Adrenal gland (tissue), 12 donors: ENCODE results near the gene LRRK1. TPM values are rescaled to one million over a fixed set of nuclear protein-coding genes. Genes with fewer than 3 reads are reported as not detected.

Source experiments
- DNase-seq, 7 donors: peaks; one replicate each; pipeline ENCODE4 v3.0.0-alpha.2; 2019 to 2020
- H3K27ac ChIP-seq, 5 donors: fragments of 200-600 bp; sonication (generic) in 4 of 5; 1 replicate in 3 of 5; 2 replicates in 2 of 5; pipeline versions ENCODE4 v1.5.1 to v1.8.0; 2016 to 2020; ENCODE audit warnings: mild to moderate bottlenecking in 1 of 5
- H3K27me3 ChIP-seq: fragments of 200-600 bp; 2 replicates; pipeline ENCODE4 v1.8.0; 2021
- H3K36me3 ChIP-seq, 2 donors: fragments of 200-600 bp; replicated peaks in 1 of 2; 1 replicate in 1 of 2; 2 replicates in 1 of 2; pipeline versions ENCODE4 v1.5.1 to v1.8.0; 2018 to 2022
- H3K4me1 ChIP-seq, 2 donors: fragments of 200-600 bp; replicated peaks in 1 of 2; 1 replicate in 1 of 2; 2 replicates in 1 of 2; pipeline versions ENCODE4 v1.5.1 to v1.8.0; 2018 to 2021
- H3K4me3 ChIP-seq, 4 donors: fragments of 200-600 bp; sonication (generic) in 3 of 4; one replicate each; pipeline ENCODE4 v1.5.1; 2016 to 2018
- H3K9me3 ChIP-seq, 3 donors: fragments of 200-600 bp; sonication (generic) in 1 of 3; replicated peaks in 1 of 3; 1 replicate in 2 of 3; 2 replicates in 1 of 3; pipeline versions ENCODE4 v1.5.1 to v1.8.0; 2016 to 2021
- CTCF ChIP-seq, 6 experiments: fragments of 450-650 bp in 4 of 6; fragments of 200-600 bp in 2 of 6; sonication (generic) in 1 of 6; IDR thresholded peaks; 1 replicate in 5 of 6; 2 replicates in 1 of 6; pipeline versions ENCODE4 v1.5.1 to v1.8.0; 2016 to 2021; ENCODE audit warnings: antibody characterized with exemption in 6 of 6, mild to moderate bottlenecking in 2 of 6, moderate library complexity in 1 of 6
- POLR2A ChIP-seq, 2 donors: fragments of 450-650 bp; IDR thresholded peaks; one replicate each; pipeline ENCODE4 v1.6.1; 2017; ENCODE audit warnings: antibody characterized with exemption in 2 of 2, mild to moderate bottlenecking in 2 of 2, moderate library complexity in 1 of 2
- WGBS, 4 donors: extraction: QIAGEN DNeasy Blood & Tissue Kit in 2 of 4; methylation state at CpG; one replicate each; pipeline versions ENCODE4 v1.1.5 to v1.1.7; 2013 to 2017; 5-methylcytosine and 5-hydroxymethylcytosine counted together
- intact Hi-C, 2 donors: fragments of 100-400 bp; cut with DNase I; formaldehyde crosslinking; loops; one replicate each; pipeline versions ENCODE4 v1.14.1 to v1.15.0; 2022 to 2023
- polyA plus RNA-seq, 3 donors: library from polyadenylated mRNA; stranded (reverse); fragments of 200-250 nt in 2 of 3; fragments of 350-450 nt in 1 of 3; fragmentation: Illumina TruSeq in 1 of 3; extraction: RNeasy Lipid Tissue Mini Kit (QIAGEN cat#74804) in 1 of 3; gene quantifications; one replicate each; pipeline ENCODE4 v1.2.3, GENCODE V29; 2013 to 2014
- total RNA-seq, 9 donors: library from RNA; depleted of rRNA in 4 of 9; stranded (reverse); fragments of >200 nt in 4 of 9; fragments of 120-200 nt in 1 of 9; fragmentation: NEBNext Ultra II Directional in 1 of 9; extraction: Animal tissue kit (Norgen Biotek cat#: 25700) in 1 of 9; gene quantifications; one replicate each; pipeline versions ENCODE4 v1.1.0 to v1.2.4, GENCODE V29; 2013 to 2023
- donor health status: healthy with polysubstance abuse.
- donor health status: Bipolar disorder and iron deficiency.
- donor health status: DM: yes; HTN: yes; CAD: no.
- donor health status: DM: no; HTN: no; CAD: no.
- donor health status: DM: no; HTN: no; CAD: no.
- donor health status: DM: yes; HTN: yes; CAD: no.

Gene LRRK1
- total and polyA plus RNA-seq, 12 donors, result 0.44 to 13.1 (median 7.7) TPM

GRCh38 chr15:101036189-101036588, 117.0 kb downstream of the LRRK1 start:
- H3K36me3 ChIP-seq, result peaks cover 0 to 10% of the 10 kb centered on the region in 2 donors
- H3K27ac ChIP-seq, result no peak overlapping the region
- intact Hi-C loops, result no loop called here
- TF ChIP-seq POLR2A (IDR thresholded peaks at IDR 0.05), result no peak
- TF ChIP-seq CTCF (IDR thresholded peaks at IDR 0.05), result no peak
- DNase-seq, result no peak
- no peaks in the 10 kb centered on the region for H3K27me3 ChIP-seq
- H3K4me1 ChIP-seq, result no peaks in the 10 kb centered on the region
- no peak overlapping the region for H3K4me3 ChIP-seq
- H3K9me3 ChIP-seq, result no peaks in the 10 kb centered on the region
- 71 to 88% (median 84%) methylated on average over 1 of the region's 1 CpG for WGBS, 4 donors

- no peak overlapping the region for H3K27ac ChIP-seq
- peaks cover 0 to 10% of the 10 kb centered on the region in 2 donors for H3K36me3 ChIP-seq
- no peak overlapping the region for H3K4me3 ChIP-seq
- no peak for TF ChIP-seq POLR2A (IDR thresholded peaks at IDR 0.05)
- no peak for TF ChIP-seq CTCF (IDR thresholded peaks at IDR 0.05)
- no peaks in the 10 kb centered on the region for H3K9me3 ChIP-seq
- no peaks in the 10 kb centered on the region for H3K4me1 ChIP-seq
- intact Hi-C loops, result no loop called here
- WGBS, 4 donors, result 91 to 94% (median 93%) methylated on average over 3 of the region's 3 CpGs
- no peaks in the 10 kb centered on the region for H3K27me3 ChIP-seq
- peak in 3 of 7 donors; percentile 5 to 43 (median 8) for DNase-seq
Observed at GRCh38 chr15:101037090-101037830, 118.1 kb downstream of the LRRK1 start.

GRCh38 chr15:101038327-101039003, 119.3 kb downstream of the LRRK1 start:
- TF ChIP-seq CTCF (IDR thresholded peaks at IDR 0.05) (no peak), POLR2A (IDR thresholded peaks at IDR 0.05) (no peak)
- 81 to 89% (median 84%) methylated on average over 6 of the region's 6 CpGs for WGBS, 4 donors
- Histone ChIP-seq H3K4me3 (no peak overlapping the region), H3K9me3 (no peaks in the 10 kb centered on the region), H3K36me3 (peaks cover 0 to 5% of the 10 kb centered on the region in 2 donors), H3K27me3 (no peaks in the 10 kb centered on the region), H3K27ac (no peak overlapping the region), H3K4me1 (no peaks in the 10 kb centered on the region)
- DNase-seq, result peak in 1 of 7 donors; percentile 6
- intact Hi-C loops, result no loop called here

- intact Hi-C loops, result no loop called here
- no peaks in the 10 kb centered on the region for H3K9me3 ChIP-seq
- peak in 2 of 7 donors; percentile 9 to 44 for DNase-seq
- no peak overlapping the region for H3K27ac ChIP-seq
- no peak overlapping the region for H3K4me3 ChIP-seq
- no peak for TF ChIP-seq POLR2A (IDR thresholded peaks at IDR 0.05)
- no peak for TF ChIP-seq CTCF (IDR thresholded peaks at IDR 0.05)
- H3K27me3 ChIP-seq, result no peaks in the 10 kb centered on the region
- H3K36me3 ChIP-seq, result no peaks in the 10 kb centered on the region
- 69 to 83% (median 74%) methylated on average over 3 of the region's 3 CpGs for WGBS, 4 donors
- H3K4me1 ChIP-seq, result no peaks in the 10 kb centered on the region
Observed at GRCh38 chr15:101039461-101039860, 120.3 kb downstream of the LRRK1 start.
